ENCODE measurements around the gene FLOT2.

DNA sequence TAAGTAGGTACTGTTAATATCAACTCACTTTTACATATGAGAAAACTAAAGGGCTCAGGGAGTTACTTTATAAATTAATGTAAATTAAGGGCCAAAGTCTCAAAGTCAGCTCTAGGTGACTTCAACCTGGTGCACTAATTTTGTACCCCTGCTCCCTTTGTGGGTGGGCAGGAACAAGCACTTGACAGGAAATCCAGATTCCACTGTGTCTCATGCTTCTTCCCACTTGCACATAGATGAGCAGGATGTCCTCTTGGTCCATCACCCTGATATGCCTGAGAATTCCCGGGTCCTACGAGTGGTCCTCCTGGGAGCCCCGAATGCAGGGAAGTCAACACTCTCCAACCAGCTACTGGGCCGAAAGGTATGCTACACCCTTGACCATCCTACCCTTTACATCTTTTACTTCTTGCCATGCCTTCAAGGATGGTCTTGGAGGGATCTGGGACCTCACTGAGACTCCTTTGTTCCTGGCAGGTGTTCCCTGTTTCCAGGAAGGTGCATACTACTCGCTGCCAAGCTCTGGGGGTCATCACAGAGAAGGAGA lies 41.4 kb downstream of the FLOT2 start:
- TF ChIP-seq EZH2 (IDR thresholded peaks at IDR 0.05; ENCODE audit: borderline replicate concordance, low read depth, low read length, severe bottlenecking) (no peak), CTCF (IDR thresholded peaks at IDR 0.05; ENCODE audit: borderline replicate concordance, extremely low read depth, low read length, poor library complexity, severe bottlenecking) (no peak)
